Measurements from ENCODE around the gene LRRC26.
A peak's percentile ranks its signal among the peaks of the same experiment; 100 is the strongest.

LRRC26 gene

DNA sequence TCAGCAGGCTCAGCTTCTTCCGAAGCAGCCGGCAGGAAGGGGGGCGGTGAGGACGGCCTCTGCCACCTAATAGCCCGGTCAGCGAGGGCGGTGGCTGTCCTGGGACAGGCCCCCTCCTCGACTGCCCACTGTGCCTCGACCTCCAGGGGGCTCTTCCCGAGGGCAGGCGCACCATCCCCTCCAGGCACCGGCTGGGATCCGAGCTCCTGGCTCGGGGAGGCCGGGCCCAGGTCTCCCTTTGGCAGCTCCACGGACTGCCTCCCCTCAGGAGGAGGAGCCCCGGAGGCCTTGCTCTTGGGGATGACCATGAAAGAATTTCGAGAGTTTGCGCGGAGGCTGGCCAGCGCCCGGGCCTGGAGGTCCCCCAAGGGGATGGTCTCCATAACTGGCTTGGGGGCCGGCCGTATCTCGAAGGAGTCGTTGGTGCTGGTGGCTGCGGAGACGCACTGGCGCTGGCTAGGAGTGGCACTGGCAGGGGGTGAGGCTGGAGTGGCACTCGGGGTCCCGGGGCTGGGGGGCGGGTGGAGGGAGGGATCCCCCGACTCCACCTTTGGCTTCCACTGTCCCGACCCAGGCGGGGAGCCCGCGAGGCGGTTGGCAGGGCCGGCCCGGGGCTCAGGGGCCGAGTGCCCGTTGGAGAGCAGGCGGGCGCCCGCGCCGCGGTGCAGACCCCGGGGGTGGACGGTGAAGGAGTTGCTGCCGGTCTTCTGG lies 29.7 kb upstream of the LRRC26 start:
- no peak for DNase-seq

DNA sequence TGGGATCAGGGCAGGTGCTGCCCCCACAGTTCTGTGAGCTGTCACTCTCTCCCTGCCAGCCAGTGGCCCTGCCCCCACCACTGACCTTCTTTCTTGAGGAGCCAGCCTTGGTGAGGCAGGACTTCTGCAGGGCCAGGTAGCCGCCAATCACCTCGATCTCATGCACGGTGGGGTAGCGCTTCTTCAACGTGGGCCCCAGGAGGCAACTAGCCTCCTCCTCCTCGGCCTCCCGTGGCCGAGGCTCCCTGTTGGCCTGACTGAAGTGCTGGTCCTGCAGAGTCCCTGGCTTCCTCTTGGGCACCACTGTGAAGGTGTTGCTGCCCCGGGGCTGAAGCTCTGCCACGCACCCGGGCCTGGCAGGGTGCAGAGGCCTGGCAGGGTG lies 29.0 kb upstream of the LRRC26 start:
- no peak for DNase-seq

- no peak for DNase-seq
Observed at GRCh38 chr9:137198051-137198901, 28.4 kb upstream of the LRRC26 start.

DNA sequence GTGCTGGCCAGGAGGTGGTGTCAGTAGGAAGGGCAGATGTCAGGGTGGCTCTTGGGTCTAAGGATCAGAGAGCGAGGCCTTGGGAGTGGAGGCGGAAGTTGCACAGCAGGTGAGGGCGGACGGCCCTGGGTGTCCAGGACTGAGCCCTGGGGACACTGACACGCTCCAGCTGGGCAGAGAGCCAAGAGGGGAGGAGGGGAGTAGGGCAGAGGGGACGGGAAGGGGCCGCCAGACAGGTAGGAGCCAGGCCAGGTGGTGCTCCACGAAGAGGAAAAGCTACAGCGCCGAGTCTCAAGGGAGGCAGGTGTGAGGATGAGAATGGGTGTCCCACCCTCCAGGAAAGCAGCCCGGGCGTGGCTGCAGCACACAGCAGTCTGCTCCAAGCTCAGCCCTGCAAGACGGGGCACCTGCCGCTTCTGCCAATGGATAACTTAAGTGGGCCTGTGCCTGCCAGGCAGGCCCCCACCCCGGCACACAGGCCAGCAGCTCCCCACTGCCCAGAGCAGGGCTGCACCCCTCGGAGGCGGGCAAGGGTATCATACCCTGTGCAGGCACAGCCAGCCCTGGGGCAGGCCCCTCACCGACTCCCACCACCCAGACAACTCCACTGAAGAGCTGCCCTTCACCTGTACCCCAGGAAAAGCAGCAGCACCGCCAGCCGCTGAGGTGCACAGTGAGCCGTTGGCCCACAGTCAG lies 25.8 kb upstream of the LRRC26 start:
- no peak for DNase-seq

DNA sequence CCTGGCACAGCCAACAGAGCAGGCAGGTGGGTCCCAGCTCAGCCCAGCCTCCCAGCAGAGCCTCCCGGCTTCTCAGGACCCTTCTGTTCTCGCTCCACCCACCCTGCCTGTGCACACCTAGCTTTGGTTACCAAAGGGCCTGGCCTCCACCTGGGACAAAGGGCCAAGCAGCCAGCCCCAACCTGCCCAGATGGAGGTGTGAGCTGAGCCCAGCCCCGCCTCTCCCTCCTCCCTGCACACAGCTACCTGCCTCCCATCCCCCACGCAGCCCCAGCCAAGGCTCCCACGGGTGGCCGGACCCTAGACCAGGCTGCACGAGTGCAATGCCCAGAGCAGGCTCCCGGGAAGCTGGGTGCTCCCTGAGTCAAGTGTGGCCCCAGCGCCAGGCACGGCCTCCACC lies 25.1 kb upstream of the LRRC26 start:
- no peak for DNase-seq

DNA sequence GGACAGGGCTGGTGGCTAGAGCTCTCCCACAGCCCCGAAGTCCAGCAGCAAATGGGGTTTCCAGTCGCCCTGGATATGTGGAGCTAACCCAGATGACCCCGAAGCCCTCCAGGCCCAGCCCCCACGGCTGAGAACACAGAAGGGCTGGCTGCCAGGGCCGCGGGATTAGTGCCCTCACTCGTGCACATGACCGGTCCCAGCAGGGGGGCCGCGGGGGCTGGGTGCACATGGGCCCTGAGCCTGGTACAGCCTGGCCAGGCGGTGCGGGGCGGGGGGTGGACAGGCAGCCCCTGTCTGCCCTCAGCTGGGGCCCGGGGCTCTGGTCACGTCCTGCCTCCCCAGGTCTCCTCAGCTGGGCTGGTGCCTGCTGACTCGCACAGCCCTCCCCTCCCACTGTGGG lies 24.5 kb upstream of the LRRC26 start:
- DNase-seq, result no peak

DNA sequence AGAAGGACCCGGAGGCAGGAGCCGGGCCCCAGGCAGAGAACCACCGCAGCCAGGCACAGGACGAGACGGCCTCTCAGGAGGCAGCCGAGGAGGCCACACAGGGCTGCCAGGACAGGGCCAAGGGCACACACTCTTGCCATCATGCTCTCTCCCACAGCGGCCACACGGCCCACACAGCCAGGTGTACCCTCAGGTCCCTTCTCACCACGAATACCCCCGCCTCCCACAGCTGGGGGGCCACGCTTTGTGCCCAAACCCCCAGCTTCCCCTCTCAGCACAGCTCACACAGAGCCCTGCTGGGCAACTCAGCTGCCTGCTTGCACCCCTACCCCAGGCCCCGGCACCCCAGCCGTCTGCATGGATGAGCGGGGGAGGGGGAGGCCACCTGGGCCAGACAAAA lies 23.9 kb upstream of the LRRC26 start:
- DNase-seq, result no peak

GRCh38 chr9:137192859-137193258 lies 23.0 kb upstream of the LRRC26 start:
- no peak for DNase-seq

- no peak for DNase-seq
Observed at GRCh38 chr9:137192448-137192780, 22.6 kb upstream of the LRRC26 start.

GRCh38 chr9:137191691-137192447 lies 22.0 kb upstream of the LRRC26 start:
- DNase-seq, result no peak

GRCh38 chr9:137191245-137191644 lies 21.4 kb upstream of the LRRC26 start:
- no peak for DNase-seq

DNA sequence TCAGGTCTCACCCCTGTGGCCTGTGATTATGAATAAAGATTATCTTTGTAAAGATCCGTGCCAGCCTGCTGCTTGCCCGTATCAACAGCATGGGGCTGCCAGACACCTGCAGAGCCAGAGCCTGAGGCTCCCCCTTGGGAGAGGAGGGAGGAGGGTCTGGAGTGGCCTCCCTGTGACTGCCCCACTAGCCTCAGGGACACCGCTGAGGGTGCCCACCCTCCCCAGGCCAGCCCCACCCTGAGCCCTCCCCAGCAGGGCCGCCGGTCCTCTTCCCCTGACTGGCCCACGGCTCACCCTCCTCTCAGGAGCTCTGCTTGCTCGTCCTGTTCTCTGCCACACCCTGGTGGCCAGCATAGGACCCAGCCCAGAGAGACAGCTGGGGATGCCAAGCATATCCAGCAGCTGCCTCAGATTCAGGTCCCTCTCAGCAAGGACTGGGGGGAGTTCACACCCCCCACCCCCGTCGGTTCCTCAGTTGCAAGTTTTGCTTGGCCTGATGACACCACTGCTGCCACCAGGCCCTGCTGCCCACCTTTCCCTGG lies 20.5 kb upstream of the LRRC26 start:
- DNase-seq, result no peak

GRCh38 chr9:137189297-137190295 lies 19.7 kb upstream of the LRRC26 start:
- DNase-seq, result no peak

DNA sequence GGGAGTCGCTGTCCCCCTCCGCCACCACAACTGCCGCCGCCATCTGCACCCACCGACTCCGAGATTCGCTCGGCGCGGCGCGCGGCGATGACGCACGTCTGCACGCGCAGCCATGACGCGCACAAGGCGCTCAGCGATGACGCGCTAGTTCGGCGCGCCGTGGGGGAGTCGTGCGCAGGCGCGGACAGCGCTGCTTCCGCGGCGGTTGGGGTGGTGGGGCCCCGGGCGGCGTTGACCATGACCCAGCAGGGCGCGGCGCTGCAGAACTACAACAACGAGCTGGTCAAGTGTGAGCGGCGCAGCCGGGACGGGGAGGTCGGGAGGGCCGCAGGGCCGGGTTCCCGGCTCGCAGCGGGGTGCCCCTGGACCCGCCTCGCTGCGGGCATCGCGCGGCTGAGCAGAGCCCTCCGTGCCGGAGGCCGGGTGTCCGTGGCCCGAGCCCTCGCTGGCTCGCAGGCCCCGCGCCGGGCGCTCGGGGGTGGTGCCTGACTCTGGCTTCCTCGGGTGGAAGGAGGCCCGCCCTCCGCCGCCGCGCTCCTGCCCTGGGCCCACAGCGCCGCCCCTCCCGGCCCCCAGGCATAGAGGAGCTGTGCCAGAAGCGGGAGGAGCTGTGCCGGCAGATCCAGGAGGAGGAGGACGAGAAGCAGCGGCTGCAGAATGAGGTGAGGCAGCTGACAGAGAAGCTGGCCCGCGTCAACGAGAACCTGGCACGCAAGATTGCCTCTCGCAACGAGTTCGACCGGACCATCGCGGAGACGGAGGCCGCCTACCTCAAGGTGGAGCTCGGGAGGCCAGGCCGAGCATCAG lies 18.8 kb upstream of the LRRC26 start, which contains the start of the genes ANAPC2 and SSNA1:
Gene ANAPC2 (minus strand): TSS at position 71 of the 807 bp plus-strand sequence. CDS start 28 bp downstream, at position 43.
Gene SSNA1 (plus strand): TSS at position 187 of the 807 bp plus-strand sequence. CDS start 51 bp downstream, at position 238.
- DNase-seq, result peak; percentile 91

GRCh38 chr9:137188086-137188489 lies 18.2 kb upstream of the LRRC26 start:
- no peak for DNase-seq

DNA sequence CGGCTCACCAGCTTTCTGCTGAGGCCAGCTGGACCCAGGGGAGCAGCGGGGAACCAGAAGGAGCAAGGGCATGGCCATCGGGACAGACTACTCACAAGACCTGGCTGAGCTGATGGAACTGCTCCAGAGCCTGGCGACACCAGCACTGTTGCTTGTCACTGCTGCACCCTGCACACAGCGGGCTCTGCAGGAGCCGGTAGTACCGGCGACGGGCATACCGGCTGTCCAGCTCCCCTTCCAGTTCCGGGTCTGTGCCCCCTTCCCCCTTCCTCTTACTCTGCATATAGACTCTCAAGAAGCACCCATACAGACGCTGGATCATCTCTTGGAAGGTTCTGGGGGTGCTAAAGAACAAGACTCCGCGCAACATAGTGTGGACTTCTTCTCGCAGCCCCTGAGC lies 17.5 kb upstream of the LRRC26 start:
- no peak for DNase-seq

DNA sequence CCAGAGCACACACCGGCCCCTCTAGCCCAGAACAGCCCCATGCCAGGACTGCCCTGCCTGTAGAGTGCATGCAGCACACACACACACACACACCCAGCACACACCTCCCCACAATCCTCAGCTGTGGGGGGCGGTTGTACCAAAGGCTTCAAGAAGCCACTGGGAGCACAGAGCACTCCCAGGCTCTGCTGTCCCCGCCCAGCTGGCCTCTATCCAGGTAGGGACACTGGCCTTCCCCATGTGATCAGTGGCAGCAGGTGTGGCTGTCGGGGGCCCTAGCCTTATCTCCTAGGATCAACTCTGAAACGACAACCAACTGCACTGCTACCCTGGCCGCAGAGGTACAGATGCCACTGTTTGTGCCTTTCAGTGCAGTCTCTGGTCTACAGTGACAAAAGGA lies 16.5 kb upstream of the LRRC26 start:
- DNase-seq, result no peak

DNA sequence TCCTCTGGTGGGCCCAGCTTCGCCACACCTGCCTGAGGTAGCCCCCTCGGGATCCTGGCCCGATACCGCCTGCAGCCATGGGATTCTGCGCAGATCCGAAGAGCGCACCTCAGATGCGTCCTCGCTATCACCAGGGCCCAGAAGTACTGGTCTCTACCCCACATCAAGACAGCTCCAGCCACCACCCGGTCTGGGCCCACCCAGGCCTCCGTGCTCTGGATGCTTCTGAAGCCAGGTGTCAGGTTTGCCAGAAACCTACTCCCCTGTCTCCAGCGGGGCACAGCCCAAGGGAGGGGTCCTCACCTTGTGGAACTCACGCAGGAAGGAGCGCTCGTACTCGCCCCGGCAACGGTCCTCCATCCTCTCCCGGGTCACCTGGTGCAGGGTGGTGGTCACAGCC lies 16.1 kb upstream of the LRRC26 start:
- no peak for DNase-seq

- no peak for DNase-seq
Observed at GRCh38 chr9:137184881-137185660, 15.2 kb upstream of the LRRC26 start.

Measured in fibroblast of skin of abdomen (primary cell).